CD4-positive, alpha-beta T cell treated with Interleukin-4 for 4 hours (primary cell): ENCODE measurements around the gene PTHLH.

Experiments
- DNase-seq: peaks from one replicate; pipeline ENCODE4 v3.0.0-alpha.2; 2020

PTHLH gene

GRCh38 chr12:27972721-27973120, at the start of gene PTHLH:
TSS of gene PTHLH (minus strand) at chr12:27972733. CDS start at chr12:27969494, 3,239 bp downstream.
- DNase-seq = no peak

GRCh38 chr12:28021704-28022103, 49.2 kb upstream of the PTHLH start:
- no peak for DNase-seq

DNA sequence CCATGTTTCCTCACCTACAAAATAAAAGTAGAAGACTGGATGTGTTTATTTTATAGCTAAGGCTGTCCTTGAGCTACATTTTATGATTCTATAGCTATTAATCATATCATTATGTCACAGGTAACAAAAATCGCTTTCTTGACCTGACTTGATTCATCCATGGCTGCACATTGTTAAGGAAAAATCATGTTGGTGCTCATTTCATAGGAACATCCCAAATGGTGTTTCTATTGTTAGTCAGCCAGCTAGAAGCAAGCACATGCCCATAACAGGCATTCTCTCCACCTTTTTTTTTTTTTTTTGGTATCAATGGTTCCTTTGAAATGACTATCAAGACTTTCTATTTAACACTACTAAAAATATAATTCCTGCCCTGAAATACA, 45.3 kb upstream of the PTHLH start:
- DNase-seq = no peak

DNA sequence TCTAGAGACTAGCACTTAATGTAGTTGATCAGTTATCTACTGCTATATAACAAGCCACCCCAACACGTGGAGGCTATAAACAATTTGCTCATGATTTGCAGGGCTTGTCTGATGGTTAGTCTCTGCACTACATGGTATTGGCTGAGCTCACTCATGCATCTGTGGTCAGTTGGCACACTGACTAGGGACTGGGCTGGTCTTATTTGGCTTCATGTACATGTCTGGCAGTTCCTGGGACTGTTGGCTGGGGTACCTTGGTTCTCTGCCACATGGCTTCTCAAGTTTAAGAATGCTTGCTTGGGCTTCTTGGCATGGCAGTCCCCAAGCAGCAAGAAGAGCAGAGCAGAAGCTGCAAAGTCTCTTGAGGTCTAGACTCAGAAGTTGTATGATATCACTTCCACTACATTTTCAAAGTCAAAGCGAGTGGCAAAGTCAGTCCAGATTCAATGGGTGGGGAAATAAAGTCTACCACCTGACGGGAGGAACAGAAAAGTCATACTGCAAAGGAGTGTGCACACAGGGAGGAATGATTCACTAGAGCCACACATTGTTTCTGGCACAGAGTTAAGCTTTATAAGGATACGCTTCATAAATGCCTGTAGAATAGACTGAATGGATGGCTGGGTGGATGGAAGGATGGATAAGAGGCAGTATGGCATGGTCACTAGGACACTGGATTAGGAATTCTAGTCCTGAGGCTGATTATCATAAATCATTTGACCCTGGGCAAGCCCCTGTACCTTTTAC, 44.8 kb upstream of the PTHLH start:
- DNase-seq = no peak

DNA sequence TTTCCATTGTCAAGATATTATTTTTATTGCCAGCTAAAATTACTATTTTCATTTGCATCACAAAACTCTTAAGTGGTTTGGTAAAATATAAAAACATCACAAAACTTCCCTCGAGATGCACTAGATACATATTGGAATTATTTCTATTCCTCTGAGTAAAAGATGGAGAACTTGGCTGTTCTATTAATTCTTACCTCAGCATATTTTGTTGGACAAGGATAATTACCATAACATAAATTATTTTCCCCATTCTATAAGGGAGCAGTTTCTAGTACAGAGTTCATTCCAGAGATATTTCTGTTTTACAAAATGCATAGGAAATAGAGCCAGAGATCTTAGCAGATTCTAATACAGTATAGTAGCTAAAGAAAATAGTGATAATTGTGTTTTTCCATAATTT, 42.6 kb upstream of the PTHLH start:
- no peak for DNase-seq

GRCh38 chr12:28014196-28014595, 41.7 kb upstream of the PTHLH start:
- no peak for DNase-seq

DNA sequence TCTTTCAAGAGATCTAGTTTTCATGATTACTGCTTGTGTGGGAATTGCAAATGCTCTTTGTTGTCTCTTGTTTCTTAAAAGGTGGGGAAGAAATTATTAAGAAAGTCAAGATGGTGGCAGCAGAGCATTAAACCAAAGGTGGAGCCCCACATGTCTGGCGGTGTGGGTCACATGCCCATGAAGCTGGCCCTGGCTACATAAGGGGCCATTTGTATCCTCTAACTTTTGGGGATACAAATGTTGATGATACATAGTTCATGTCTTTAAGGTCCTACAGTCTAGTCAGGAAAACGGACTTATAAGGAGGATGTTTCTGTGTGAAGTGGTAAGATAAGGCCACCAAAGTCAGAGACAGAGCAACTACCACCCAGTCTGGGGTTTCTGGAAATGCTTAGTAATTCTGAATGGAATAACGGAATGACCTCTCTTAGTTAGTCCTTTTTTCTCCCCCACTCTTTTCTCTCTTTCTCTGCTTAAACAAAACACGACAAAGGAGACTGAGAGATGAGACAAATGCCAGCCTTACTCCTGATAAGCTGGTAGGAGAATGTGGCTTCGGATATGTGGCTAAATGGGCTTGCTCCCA, 39.9 kb upstream of the PTHLH start:
- no peak for DNase-seq

GRCh38 chr12:28010036-28010435, 37.5 kb upstream of the PTHLH start:
- DNase-seq = no peak

DNA sequence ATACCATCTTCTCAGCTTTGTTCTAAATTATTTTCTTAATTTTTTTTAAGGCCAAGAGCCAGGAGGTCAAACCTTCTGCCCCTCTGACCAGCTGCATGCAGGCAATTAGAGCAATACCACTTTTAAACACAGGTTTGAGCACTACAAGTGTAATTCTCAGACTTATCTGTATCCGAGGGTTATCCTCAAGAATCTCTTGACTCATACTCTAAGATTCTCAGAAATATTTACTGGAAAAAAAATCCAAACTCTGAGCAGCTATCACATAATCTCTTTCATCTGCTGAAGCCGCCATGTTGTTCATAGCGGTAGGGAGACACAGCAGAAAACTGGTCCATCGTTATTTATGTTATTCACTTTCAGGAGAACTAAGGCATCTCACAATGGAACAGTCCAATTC, 27.4 kb upstream of the PTHLH start:
- DNase-seq = no peak

GRCh38 chr12:27999521-27999920, 27.0 kb upstream of the PTHLH start:
- no peak for DNase-seq

DNA sequence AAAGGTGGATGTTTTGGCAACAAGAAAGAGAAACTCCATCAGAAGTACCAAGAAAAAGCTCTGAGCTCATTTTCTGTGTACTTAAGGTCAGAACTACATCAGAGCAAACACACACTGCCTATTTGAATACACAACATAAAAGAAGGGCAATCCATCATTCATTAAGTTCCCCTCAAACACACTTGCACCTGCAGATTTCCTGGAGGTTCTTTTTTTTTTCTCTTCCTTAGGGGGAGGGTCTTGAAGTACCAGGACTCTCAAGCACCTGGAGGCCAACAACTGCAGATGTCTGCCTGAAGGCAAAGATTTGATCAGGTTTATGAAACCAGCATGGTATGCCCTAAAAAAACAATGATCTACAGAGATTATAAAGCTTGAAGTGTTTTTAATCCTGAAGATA, 26.1 kb upstream of the PTHLH start:
- DNase-seq = no peak

DNA sequence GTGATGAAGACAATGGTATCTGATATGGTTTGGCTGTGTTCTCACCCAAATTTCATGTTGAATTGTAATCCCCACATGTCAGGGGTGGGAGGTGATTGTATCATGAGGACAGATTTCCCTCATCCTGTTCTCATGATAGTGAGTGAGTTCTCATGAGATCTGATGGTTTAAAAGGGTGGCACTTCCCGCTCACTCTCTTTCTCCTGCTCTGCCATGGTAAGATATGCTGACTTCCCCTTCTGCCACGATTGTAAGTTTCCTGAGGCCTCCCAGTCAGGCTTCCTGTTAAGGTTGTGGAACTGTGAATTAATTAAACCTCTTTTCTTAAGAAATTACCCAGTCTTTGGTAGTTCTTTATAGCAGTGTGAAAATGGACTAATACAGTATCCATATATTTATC, 25.6 kb upstream of the PTHLH start:
- no peak for DNase-seq

DNA sequence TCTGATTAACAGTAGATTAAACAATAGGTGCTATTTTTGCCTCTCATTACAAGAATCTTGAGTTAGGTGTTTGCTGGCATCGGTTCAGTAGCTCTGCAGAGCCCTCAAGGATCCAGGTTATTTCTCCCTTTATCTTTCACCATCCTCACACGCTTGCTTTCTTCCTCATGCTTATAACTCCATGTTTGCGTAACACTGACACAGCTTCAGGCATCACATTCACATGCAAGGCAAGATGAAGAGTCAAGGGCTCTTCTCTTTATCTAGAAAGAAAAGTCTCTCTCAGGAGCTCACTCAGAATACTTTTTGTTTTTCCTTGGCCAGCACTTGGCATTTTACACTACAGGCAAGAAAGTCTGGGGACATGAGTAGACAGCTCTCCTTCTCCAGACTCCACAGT, 24.2 kb upstream of the PTHLH start:
- DNase-seq = no peak

- no peak for DNase-seq
Observed at GRCh38 chr12:27995406-27995805, 22.9 kb upstream of the PTHLH start.

DNA sequence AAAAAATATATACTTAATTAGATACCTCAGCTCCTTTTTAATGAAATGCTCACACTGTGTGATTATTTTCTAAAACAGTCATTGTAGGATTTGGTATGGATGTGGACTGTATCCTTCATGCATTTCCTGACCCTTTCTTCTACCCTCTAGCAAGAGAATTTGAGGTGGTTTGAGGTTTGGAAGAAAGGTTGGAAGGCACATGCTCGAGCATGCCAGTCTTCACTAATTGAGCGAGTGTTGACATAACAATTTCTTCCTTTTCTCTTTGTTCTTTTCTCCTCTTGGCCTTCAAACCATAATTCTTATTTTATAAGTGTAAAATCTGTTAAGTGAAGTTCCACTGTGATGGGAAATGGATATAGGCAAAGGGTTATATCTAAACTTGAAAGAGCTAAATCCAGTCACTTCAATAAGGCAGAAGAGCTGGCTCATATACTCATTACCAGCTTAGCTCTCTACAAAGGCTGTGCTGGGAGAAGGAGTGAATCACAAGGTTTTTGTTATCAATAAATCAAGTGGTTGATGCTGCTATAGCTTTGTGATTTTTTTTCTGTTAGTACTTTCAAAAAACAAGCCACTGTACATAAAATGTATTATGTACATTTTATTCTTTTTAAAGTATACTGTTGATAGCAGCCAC, 16.2 kb upstream of the PTHLH start:
- no peak for DNase-seq

- no peak for DNase-seq
Observed at GRCh38 chr12:27987331-27987730, 14.8 kb upstream of the PTHLH start.

- DNase-seq = no peak
Observed at GRCh38 chr12:27984275-27984674, 11.7 kb upstream of the PTHLH start.

- DNase-seq = no peak
Observed at GRCh38 chr12:27982951-27983350, 10.4 kb upstream of the PTHLH start.

- no peak for DNase-seq
Observed at GRCh38 chr12:27982385-27982784, 9.9 kb upstream of the PTHLH start.

- no peak for DNase-seq
Observed at GRCh38 chr12:27981874-27982273, 9.3 kb upstream of the PTHLH start.

DNA sequence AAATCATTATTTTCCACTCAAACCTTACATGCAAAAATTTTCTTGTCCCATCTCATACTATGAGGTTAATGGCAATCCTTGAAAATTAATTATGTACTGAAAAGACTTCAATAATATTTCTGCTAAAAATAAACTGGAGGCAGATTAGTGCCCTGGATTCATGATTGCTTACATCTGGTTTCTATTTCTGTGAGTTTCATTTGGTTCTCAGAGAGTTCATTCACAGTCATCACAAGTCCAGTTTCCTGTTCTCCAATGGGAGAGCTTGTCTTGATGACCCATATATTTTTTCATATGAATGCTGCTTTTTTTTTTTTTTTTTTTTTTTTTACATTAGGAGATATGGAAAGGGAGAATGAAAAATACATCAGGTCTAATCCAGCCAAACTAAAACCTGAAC, 6.6 kb upstream of the PTHLH start:
- no peak for DNase-seq

GRCh38 chr12:27975222-27976136, 2.9 kb upstream of the PTHLH start:
- DNase-seq = no peak

GRCh38 chr12:27974735-27975221, 2.2 kb upstream of the PTHLH start:
- DNase-seq = no peak
